OCI-LY7 (cell line): ENCODE results near the gene DNAH11. TPM values are rescaled to one million over a fixed set of nuclear protein-coding genes. Genes with fewer than 3 reads are reported as not detected.

Experiments
- BruUV-seq: library from RNA; stranded (reverse); fragments of 400-500 nt; replicated peaks from 2 replicates; lab custom pipeline; 2021; lab: Mats Ljungman, UMichigan
- CTCF ChIA-PET: fragments of 300-600 bp; sonication (Branson Sonifier 250); formaldehyde crosslinking; loops from one replicate; lab custom pipeline; 2022; ENCODE audit warnings: antibody characterized with exemption; ENCODE audit not compliant: unreplicated experiment; lab: Charles Lee
- POLR2A ChIA-PET: fragments of 300-600 bp; sonication (Branson Sonifier 250); formaldehyde crosslinking; loops from one replicate; lab custom pipeline; 2022; ENCODE audit warnings: antibody characterized with exemption; lab: Charles Lee
- DNase-seq: peaks from one replicate; pipeline ENCODE4 v3.0.0-alpha.2; 2015; ENCODE audit warnings: low spot score
- H2AFZ ChIP-seq: fragments of 200-600 bp; sonication (generic), shearing (Covaris generic); 2 replicates; pipeline ENCODE4 v1.6.1; 2014; ENCODE audit warnings: mild to moderate bottlenecking, antibody characterized with exemption, low read length, moderate library complexity
- H3K27ac ChIP-seq: fragments of 200-600 bp; sonication (generic); 2 replicates; pipeline ENCODE4 v1.5.1; 2014; ENCODE audit warnings: mixed run types, low read depth, mild to moderate bottlenecking, moderate library complexity, low read length, inconsistent platforms; ENCODE audit not compliant: poor library complexity, severe bottlenecking
- H3K36me3 ChIP-seq: fragments of 200-600 bp; sonication (generic); 2 replicates; pipeline ENCODE4 v1.6.1; 2014; ENCODE audit warnings: mild to moderate bottlenecking, antibody characterized with exemption, low read length, moderate library complexity, mixed read lengths; ENCODE audit not compliant: insufficient read depth
- H3K4me1 ChIP-seq: fragments of 200-600 bp; sonication (generic); 2 replicates; pipeline ENCODE4 v1.5.1; 2014; ENCODE audit warnings: mild to moderate bottlenecking, low read length; ENCODE audit not compliant: insufficient read depth, poor library complexity, severe bottlenecking
- H3K4me2 ChIP-seq: fragments of 200-600 bp; sonication (generic); 2 replicates; pipeline ENCODE4 v1.6.1; 2014; ENCODE audit warnings: mild to moderate bottlenecking, low read length
- H3K4me3 ChIP-seq: fragments of 200-600 bp; sonication (generic); 2 replicates; pipeline ENCODE4 v1.5.1; 2014; ENCODE audit warnings: mild to moderate bottlenecking, low read depth, low read length; ENCODE audit not compliant: poor library complexity, severe bottlenecking
- H3K79me2 ChIP-seq: fragments of 200-600 bp; sonication (generic); 2 replicates; pipeline ENCODE4 v1.6.1; 2016; ENCODE audit warnings: low read depth, mild to moderate bottlenecking, low read length, moderate library complexity, mixed read lengths; ENCODE audit not compliant: insufficient read depth
- H3K9me2 ChIP-seq: fragments of 200-600 bp; sonication (generic); 2 replicates; pipeline ENCODE4 v1.6.1; 2016; ENCODE audit warnings: mild to moderate bottlenecking, low read length, mixed read lengths; ENCODE audit not compliant: insufficient read depth
- H3K9me3 ChIP-seq: fragments of 200-600 bp; sonication (generic); 2 replicates; pipeline ENCODE4 v1.6.1; 2014; ENCODE audit warnings: mild to moderate bottlenecking, mixed run types, low read length, mixed read lengths
- H4K20me1 ChIP-seq: fragments of 200-600 bp; sonication (generic); 2 replicates; pipeline ENCODE4 v1.6.1; 2014; ENCODE audit warnings: mild to moderate bottlenecking, antibody characterized with exemption, low read length, moderate library complexity, mixed read lengths; ENCODE audit not compliant: insufficient read depth
- EZH2phosphoT487 ChIP-seq: fragments of 200-600 bp; sonication (generic); IDR thresholded peaks from 2 replicates; pipeline ENCODE4 v1.6.1; 2018; ENCODE audit warnings: low read depth, borderline replicate concordance, mild to moderate bottlenecking, mixed run types, antibody characterized with exemption, low read length, moderate library complexity, mixed read lengths
- intact Hi-C: fragments of 100-400 bp; cut with micrococcal nuclease; formaldehyde crosslinking; loops from one replicate; pipeline ENCODE4 v1.10.0; 2022; ENCODE audit not compliant: unreplicated experiment
- total RNA-seq, 2 experiments: library from RNA; depleted of rRNA in 1 of 2; stranded (reverse); fragments of >200 nt in 1 of 2; shearing (Covaris generic) in 1 of 2; gene quantifications; 2 replicates each; pipeline ENCODE4 v1.2.3, GENCODE V29; 2014 to 2022
- TF ChIP-seq, protein P1 (sequence below): fragments of 200-600 bp; sonication (generic); conservative IDR thresholded peaks from 2 replicates; pipeline ENCODE4 v1.5.1; 2014; ENCODE audit warnings: mild to moderate bottlenecking, antibody characterized with exemption, low read length, moderate library complexity, mixed read lengths

Gene DNAH11
- total RNA-seq, 2 experiments from 2014 or later, result not detected

DNA sequence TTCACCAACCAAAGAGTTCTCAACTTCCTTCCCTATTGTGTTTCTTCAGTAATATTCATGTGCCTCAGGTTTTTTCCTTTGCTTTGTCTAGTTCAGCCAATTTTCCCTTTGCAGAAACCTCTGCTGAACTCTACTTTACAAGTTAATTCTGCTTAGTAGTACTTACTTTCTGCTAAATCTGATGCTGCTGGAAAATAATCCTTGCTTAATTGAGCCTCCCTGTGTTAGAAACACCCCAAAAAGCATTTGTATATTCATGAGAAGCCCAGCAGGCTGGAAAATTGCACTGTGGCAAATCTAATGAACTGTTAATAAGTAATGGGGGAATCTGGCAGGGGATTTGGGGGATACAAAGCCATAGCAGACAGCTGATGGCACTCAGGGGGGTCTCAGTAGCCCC is 324.4 kb downstream of the DNAH11 start:
- Histone ChIP-seq H3K4me1 (no peaks in the 10 kb centered on the region), H3K36me3 (no peaks in the 10 kb centered on the region), H3K9me3 (no peaks in the 10 kb centered on the region), H3K9me2 (no peaks in the 10 kb centered on the region), H4K20me1 (no peaks in the 10 kb centered on the region), H3K79me2 (no peaks in the 10 kb centered on the region), H2AFZ (no peak overlapping the region), H3K4me2 (no peak overlapping the region), H3K4me3 (no peak overlapping the region), H3K27ac (no peak overlapping the region)
- CTCF ChIA-PET, result no interaction called here
- DNase-seq, result no peak
- POLR2A ChIA-PET, result interaction anchor here (1.4 kb wide), 1 partner anchor 12 kb away, joined by 5 read pairs; no protein-coding TSS in a partner anchor
- intact Hi-C loops, result no loop called here
- TF ChIP-seq, protein P1, sequence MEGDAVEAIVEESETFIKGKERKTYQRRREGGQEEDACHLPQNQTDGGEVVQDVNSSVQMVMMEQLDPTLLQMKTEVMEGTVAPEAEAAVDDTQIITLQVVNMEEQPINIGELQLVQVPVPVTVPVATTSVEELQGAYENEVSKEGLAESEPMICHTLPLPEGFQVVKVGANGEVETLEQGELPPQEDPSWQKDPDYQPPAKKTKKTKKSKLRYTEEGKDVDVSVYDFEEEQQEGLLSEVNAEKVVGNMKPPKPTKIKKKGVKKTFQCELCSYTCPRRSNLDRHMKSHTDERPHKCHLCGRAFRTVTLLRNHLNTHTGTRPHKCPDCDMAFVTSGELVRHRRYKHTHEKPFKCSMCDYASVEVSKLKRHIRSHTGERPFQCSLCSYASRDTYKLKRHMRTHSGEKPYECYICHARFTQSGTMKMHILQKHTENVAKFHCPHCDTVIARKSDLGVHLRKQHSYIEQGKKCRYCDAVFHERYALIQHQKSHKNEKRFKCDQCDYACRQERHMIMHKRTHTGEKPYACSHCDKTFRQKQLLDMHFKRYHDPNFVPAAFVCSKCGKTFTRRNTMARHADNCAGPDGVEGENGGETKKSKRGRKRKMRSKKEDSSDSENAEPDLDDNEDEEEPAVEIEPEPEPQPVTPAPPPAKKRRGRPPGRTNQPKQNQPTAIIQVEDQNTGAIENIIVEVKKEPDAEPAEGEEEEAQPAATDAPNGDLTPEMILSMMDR, result no peak
- no peak for TF ChIP-seq EZH2phosphoT487
- no TSS peak for BruUV-seq

GRCh38 chr7:21867816-21868575 is 325.2 kb downstream of the DNAH11 start:
- Histone ChIP-seq H3K27ac (no peak overlapping the region), H3K4me2 (no peak overlapping the region), H3K4me1 (no peaks in the 10 kb centered on the region), H4K20me1 (no peaks in the 10 kb centered on the region), H3K9me3 (no peaks in the 10 kb centered on the region), H3K36me3 (peaks cover 3% of the 10 kb centered on the region; the same call in 1 of the 2 replicates), H2AFZ (no peak overlapping the region), H3K79me2 (no peaks in the 10 kb centered on the region), H3K4me3 (no peak overlapping the region), H3K9me2 (no peaks in the 10 kb centered on the region)
- no peak for TF ChIP-seq EZH2phosphoT487
- TF ChIP-seq, protein P1, result no peak
- POLR2A ChIA-PET, result interaction anchor here (0.6 to 1.4 kb wide), 7 partner anchors 11 to 112 kb away, joined by 3 to 7 read pairs (median 4); no protein-coding TSS in a partner anchor
- CTCF ChIA-PET, result no interaction called here
- intact Hi-C loops, result no loop called here
- DNase-seq, result no peak
- no TSS peak for BruUV-seq

- POLR2A ChIA-PET, result interaction anchor here (0.6 to 1.4 kb wide), 5 partner anchors 10 to 109 kb away, joined by 3 to 7 read pairs (median 4); no protein-coding TSS in a partner anchor
- H2AFZ ChIP-seq, result no peak overlapping the region
- no peaks in the 10 kb centered on the region for H3K9me3 ChIP-seq
- no TSS peak for BruUV-seq
- TF ChIP-seq EZH2phosphoT487, result no peak
- TF ChIP-seq, protein P1, result no peak
- intact Hi-C loops, result no loop called here
- peaks cover 3% of the 10 kb centered on the region; the same call in 1 of the 2 replicates for H3K36me3 ChIP-seq
- no peak overlapping the region for H3K4me3 ChIP-seq
- H3K4me2 ChIP-seq, result no peak overlapping the region
- no peaks in the 10 kb centered on the region for H4K20me1 ChIP-seq
- H3K9me2 ChIP-seq, result no peaks in the 10 kb centered on the region
- H3K27ac ChIP-seq, result no peak overlapping the region
- DNase-seq, result no peak
- no peaks in the 10 kb centered on the region for H3K4me1 ChIP-seq
- CTCF ChIA-PET, result no interaction called here
- H3K79me2 ChIP-seq, result no peaks in the 10 kb centered on the region
These were observed 325.7 kb downstream of the DNAH11 start for GRCh38 chr7:21868576-21868850.
